Measurements from ENCODE around the gene LMNB1. TPM values are rescaled to one million over a fixed set of nuclear protein-coding genes. Genes with fewer than 3 reads are reported as not detected.

LMNB1 gene
- total and polyA plus RNA-seq, 7 donors = 1.5 to 53.5 (median 9.0) TPM

DNA sequence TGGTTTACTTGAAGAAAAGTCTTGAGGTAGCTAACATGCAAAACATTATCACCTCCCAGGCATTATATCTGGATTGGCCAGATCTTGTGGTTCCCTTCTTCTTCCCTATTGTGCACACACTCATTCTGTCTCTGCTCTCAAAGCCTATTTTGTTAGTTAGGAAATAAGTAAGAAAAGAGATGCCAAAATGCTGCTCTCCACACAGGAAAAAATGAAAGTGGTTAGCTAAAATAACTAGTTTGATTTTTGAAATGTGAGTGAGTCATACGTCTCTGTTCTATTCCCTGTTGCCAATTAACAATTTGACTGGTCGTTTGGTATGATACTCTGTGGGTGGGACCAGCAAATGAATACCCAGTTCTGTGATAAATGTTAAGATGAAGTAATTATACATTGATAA, 28.1 kb downstream of the LMNB1 start:
- H3K27ac ChIP-seq = no peak overlapping the region
- DNase-seq = no peak
- H3K9me3 ChIP-seq = no peaks in the 10 kb centered on the region
- intact Hi-C loops (cut with DNase I) = no loop called here
- H3K4me1 ChIP-seq = no peaks in the 10 kb centered on the region
- TF ChIP-seq EP300 (IDR thresholded peaks at IDR 0.05) (no peak), POLR2A (IDR thresholded peaks at IDR 0.05) (no peak), POLR2AphosphoS5 (IDR thresholded peaks at IDR 0.05) (no peak)
- TF ChIP-seq, protein P1, sequence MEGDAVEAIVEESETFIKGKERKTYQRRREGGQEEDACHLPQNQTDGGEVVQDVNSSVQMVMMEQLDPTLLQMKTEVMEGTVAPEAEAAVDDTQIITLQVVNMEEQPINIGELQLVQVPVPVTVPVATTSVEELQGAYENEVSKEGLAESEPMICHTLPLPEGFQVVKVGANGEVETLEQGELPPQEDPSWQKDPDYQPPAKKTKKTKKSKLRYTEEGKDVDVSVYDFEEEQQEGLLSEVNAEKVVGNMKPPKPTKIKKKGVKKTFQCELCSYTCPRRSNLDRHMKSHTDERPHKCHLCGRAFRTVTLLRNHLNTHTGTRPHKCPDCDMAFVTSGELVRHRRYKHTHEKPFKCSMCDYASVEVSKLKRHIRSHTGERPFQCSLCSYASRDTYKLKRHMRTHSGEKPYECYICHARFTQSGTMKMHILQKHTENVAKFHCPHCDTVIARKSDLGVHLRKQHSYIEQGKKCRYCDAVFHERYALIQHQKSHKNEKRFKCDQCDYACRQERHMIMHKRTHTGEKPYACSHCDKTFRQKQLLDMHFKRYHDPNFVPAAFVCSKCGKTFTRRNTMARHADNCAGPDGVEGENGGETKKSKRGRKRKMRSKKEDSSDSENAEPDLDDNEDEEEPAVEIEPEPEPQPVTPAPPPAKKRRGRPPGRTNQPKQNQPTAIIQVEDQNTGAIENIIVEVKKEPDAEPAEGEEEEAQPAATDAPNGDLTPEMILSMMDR (IDR thresholded peaks at IDR 0.05) = no peak
- H3K4me3 ChIP-seq = no peak overlapping the region
- H3K36me3 ChIP-seq = no peaks in the 10 kb centered on the region
- 41 to 53% methylated on average over 2 of the region's 2 CpGs for WGBS, 2 donors
- no peaks in the 10 kb centered on the region for H3K27me3 ChIP-seq

DNA sequence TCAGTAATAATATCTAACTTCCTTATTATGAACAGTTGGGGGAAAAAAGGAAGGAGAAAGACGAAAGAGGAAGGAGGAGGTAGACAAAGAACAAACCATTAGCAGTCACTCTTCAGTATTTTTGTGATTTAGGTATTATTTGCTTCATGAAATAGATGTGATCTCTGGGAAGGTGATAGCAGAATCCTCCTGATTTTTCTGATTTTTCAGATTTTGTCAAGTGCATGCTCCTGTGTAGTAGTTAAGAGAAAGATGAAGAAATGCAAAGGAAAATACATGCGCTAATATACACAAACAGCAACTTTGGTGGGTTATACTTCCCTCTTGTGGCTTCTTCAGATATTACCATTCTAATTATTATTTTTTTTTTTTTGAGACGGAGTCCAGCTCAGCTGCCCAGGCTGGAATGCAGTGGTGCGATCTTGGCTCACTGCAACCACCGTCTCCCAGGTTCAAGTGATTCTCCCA, 31.6 kb downstream of the LMNB1 start:
- H3K4me3 ChIP-seq = no peak overlapping the region
- H3K9me3 ChIP-seq = no peaks in the 10 kb centered on the region
- H3K36me3 ChIP-seq = no peaks in the 10 kb centered on the region
- H3K27me3 ChIP-seq = no peaks in the 10 kb centered on the region
- no peaks in the 10 kb centered on the region for H3K4me1 ChIP-seq
- TF ChIP-seq EP300 (IDR thresholded peaks at IDR 0.05) = no peak
- TF ChIP-seq, protein P1 (IDR thresholded peaks at IDR 0.05) = peak in 2 of 4 experiments; percentile 31 to 53
- no peak for TF ChIP-seq POLR2A (IDR thresholded peaks at IDR 0.05)
- no peak for TF ChIP-seq POLR2AphosphoS5 (IDR thresholded peaks at IDR 0.05)
- H3K27ac ChIP-seq = no peak overlapping the region
- intact Hi-C loops (cut with DNase I) = no loop called here
- WGBS, 2 donors = 64 to 68% methylated on average over 5 of the region's 5 CpGs
- DNase-seq = no peak

DNA sequence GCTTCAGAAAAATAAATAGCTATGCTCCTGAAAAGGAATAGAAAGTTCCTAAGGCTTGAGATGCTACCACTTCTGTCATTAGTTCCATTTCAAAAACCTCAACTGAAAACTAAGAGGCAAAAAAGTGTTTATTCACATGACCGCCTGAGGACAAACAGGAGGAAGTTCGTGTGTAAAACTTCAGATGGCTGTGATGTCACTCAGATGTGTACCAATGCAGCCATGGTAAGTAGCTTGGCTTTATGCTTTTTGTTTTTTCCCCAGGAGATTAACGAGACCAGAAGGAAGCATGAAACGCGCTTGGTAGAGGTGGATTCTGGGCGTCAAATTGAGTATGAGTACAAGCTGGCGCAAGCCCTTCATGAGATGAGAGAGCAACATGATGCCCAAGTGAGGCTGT, 33.0 kb downstream of the LMNB1 start:
- Histone ChIP-seq H3K27me3 (no peaks in the 10 kb centered on the region), H3K4me1 (no peaks in the 10 kb centered on the region), H3K36me3 (no peaks in the 10 kb centered on the region), H3K4me3 (no peak overlapping the region), H3K9me3 (no peaks in the 10 kb centered on the region), H3K27ac (no peak overlapping the region)
- WGBS, 2 donors = 90 to 91% methylated on average over 7 of the region's 7 CpGs
- DNase-seq = no peak
- intact Hi-C loops (cut with DNase I) = no loop called here
- TF ChIP-seq POLR2AphosphoS5 (IDR thresholded peaks at IDR 0.05) = no peak
- no peak for TF ChIP-seq EP300 (IDR thresholded peaks at IDR 0.05)
- TF ChIP-seq, protein P1 (IDR thresholded peaks at IDR 0.05) = no peak
- TF ChIP-seq POLR2A (IDR thresholded peaks at IDR 0.05) = no peak

DNA sequence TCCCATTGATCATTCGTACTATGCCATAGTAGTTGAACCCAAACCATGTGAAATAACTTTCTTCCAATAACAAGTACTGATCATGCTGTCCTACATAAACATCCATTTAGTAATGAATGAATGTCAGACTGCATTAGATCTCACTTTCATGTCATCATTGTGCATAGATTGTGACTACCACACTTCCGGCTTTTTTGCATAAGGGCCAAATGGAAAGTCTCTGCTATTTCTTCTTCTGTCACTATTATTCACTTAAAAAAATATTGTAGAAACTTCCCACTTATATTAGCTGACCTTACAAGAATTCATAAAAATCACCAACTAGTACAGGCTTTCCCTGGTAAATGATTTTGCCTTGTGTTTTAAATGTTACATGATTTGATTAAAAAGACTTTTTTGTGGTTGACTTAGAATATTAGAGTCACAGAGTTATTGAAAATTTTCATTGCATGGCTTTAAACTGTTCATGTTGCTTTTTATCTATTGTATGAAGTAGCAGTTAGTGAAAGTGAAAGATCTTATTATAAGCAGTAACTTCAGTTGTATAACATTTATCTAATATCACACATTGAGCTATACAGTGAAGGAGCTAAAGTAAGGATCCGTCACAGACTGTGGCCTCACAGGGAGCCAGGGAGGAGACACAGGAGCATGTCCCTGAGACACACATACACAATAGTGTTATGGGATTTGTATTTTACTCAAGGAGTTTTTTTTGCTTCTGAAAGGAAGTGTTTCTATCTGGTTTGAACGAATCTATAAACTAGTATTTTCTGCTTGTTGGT, 33.9 kb downstream of the LMNB1 start:
- no peak overlapping the region for H3K4me3 ChIP-seq
- intact Hi-C loops (cut with DNase I) = no loop called here
- H3K27ac ChIP-seq = no peak overlapping the region
- 85 to 93% methylated on average over 4 of the region's 4 CpGs for WGBS, 2 donors
- H3K27me3 ChIP-seq = no peaks in the 10 kb centered on the region
- H3K36me3 ChIP-seq = no peaks in the 10 kb centered on the region
- DNase-seq = no peak
- no peak for TF ChIP-seq EP300 (IDR thresholded peaks at IDR 0.05)
- TF ChIP-seq POLR2A (IDR thresholded peaks at IDR 0.05) = no peak
- TF ChIP-seq POLR2AphosphoS5 (IDR thresholded peaks at IDR 0.05) = no peak
- TF ChIP-seq, protein P1 (IDR thresholded peaks at IDR 0.05) = no peak
- no peaks in the 10 kb centered on the region for H3K4me1 ChIP-seq
- no peaks in the 10 kb centered on the region for H3K9me3 ChIP-seq
